SK-N-MC (cell line): ENCODE data around the gene GNG2.

ENCODE experiments used
- DNase-seq: peaks from one replicate; pipeline ENCODE4 v3.0.0-alpha.2; 2011; ENCODE audit warnings: low read depth, low spot score
- H3K27ac ChIP-seq: fragments of 200-600 bp; sonication (generic); 2 replicates; pipeline ENCODE4 v1.5.1; 2016; ENCODE audit warnings: mixed run types
- H3K36me3 ChIP-seq: fragments of 200-600 bp; sonication (generic); 2 replicates; pipeline ENCODE4 v1.6.1; 2017; ENCODE audit warnings: antibody characterized with exemption, low read length, mixed read lengths; ENCODE audit not compliant: insufficient read depth
- H3K4me3 ChIP-seq: fragments of 200-600 bp; sonication (generic); 2 replicates; pipeline ENCODE4 v1.5.1; 2016
- H3K9ac ChIP-seq: fragments of 200-600 bp; sonication (generic); 2 replicates; pipeline ENCODE4 v1.8.0; 2017; ENCODE audit warnings: mixed run types, mixed read lengths; ENCODE audit not compliant: insufficient read length
- H3K9me3 ChIP-seq: fragments of 200-600 bp; sonication (generic); 2 replicates; pipeline ENCODE4 v1.6.1; 2017; ENCODE audit warnings: low read depth, mild to moderate bottlenecking, antibody characterized with exemption, low read length, moderate library complexity, mixed read lengths
- EZH2 ChIP-seq: fragments of 200-600 bp; sonication (generic); IDR thresholded peaks from one replicate; pipeline ENCODE4 v1.6.1; 2017; ENCODE audit warnings: antibody characterized with exemption
- FOXP2 ChIP-seq: optimal IDR thresholded peaks from 2 replicates; pipeline ENCODE3; 2011; ENCODE audit warnings: mild to moderate bottlenecking, moderate library complexity; ENCODE audit not compliant: insufficient read depth; ENCODE audit errors: extremely low read length, control extremely low read depth
- POLR2AphosphoS5 ChIP-seq: IDR thresholded peaks from 2 replicates; pipeline ENCODE4 v1.6.1; 2012; ENCODE audit warnings: mild to moderate bottlenecking, low read depth, low read length, borderline replicate concordance

Gene GNG2

DNA sequence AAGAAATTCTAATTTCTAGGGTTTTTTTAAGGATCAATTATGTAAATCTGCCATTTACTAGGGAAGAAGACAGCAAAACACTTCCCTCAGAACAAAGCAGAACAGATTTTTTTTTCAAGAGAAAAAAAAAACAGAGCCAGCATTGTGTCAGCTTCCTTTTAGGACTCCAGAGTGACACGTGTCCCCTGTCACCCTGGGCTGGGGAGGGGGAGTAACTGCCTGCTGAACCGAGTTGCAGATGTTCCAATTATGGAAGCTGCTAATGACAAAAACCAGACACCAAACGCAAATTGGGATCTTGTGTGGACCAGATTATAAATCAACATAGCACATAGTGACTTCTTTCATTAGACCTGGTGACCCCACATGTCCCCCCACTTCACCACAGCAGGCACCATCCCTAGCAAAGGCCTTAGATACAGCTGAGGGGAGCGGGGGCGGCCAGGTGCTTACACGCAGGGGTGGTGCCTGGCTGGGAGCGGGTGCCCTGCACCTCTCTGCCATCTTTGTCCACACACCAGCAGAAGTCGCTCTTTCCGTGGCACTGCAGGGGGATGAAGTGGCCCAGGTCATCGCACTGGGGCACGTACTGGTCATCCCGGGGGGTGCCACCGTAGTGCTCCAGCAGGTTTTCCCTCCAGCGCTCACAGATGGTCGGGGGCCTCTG lies 154.3 kb downstream of the GNG2 start:
- DNase-seq: no peak
- Histone ChIP-seq H3K9ac (no peak overlapping the region), H3K4me3 (no peak overlapping the region), H3K9me3 (no peaks in the 10 kb centered on the region), H3K27ac (no peak overlapping the region), H3K36me3 (peaks cover 27% of the 10 kb centered on the region)
- TF ChIP-seq EZH2 (no peak), FOXP2 (no peak), POLR2AphosphoS5 (no peak)

DNA sequence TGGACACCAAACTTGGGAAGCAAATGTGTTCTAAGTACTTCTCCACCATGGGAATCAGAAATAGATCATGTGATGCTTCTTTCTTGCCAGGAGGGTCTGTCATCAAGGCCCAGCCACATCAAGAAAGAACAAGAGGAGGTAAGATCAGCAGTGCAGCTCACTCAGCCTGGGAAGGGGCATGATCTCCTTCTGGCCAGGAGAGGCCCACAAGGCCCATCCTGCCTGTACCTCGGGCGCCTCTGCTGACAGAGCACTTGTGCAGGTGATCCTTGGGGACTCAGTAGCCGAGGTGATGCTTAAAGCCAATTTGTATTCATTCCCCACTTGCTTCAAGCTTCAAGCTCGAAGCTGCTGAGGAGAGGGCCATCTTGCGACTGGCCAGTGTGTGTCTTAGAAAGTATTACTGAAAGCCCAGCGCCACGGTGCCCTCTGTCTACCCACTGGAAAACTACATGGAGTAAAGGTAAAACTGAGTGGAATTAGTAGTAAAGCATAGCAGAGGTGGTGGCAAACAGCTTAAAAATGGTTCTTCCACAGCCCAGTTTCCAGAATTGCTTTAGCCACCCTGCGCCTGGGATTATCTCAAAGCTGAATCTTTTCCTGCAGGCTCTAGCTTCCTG lies 155.1 kb downstream of the GNG2 start:
- Histone ChIP-seq H3K27ac (no peak overlapping the region), H3K9me3 (no peaks in the 10 kb centered on the region), H3K36me3 (peaks cover 19% of the 10 kb centered on the region), H3K4me3 (no peak overlapping the region), H3K9ac (no peak overlapping the region)
- no peak for DNase-seq
- TF ChIP-seq FOXP2 (no peak), POLR2AphosphoS5 (no peak), EZH2 (no peak)

DNA sequence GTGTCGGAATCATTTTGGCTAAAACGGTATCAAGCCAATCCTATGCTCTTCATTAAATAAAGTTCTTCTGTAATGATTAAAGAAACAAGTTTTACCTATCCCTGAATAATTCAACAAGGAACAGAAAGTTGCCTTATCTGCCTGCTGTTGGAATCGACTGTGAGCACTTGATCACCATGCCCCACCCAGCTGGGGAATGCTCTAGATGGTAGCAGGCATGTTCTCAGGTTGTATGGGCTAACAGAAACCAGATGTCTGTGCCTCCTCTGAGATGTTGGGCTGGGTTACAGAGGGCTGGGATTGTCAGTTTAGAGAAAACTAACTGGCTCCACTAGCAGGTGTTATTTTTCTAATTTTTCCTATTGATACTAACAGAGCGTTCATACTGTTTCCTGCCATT lies 157.8 kb downstream of the GNG2 start:
- Histone ChIP-seq H3K9ac (no peak overlapping the region), H3K36me3 (peaks cover 3% of the 10 kb centered on the region; the same call in 1 of the 2 replicates), H3K27ac (peak overlapping the region; percentile 17; the same call in 1 of the 2 replicates), H3K4me3 (peak overlapping the region; percentile 9; the same call in 1 of the 2 replicates), H3K9me3 (no peaks in the 10 kb centered on the region)
- TF ChIP-seq FOXP2 (no peak), POLR2AphosphoS5 (no peak), EZH2 (no peak)
- peak; percentile 26 for DNase-seq

DNA sequence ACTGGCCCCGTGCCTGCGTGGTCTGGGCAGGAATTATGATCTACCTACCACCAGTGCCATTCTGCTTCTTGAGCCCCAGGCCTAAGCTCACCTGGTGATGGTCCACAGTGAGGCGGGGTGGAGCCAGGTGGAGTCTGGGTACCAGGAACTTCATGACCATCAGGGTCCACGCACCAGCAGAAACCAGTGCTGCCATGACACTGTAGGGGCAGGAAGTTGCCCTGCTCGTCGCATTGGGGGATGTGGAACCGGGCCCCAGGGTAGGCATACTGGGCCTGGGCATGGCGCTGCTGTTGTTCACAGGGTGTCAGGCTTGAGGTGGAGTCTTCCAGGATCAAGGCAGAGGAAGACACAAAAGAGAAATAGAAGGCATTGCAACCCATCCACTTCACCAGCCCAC lies 158.6 kb downstream of the GNG2 start:
- peaks cover 3% of the 10 kb centered on the region; the same call in 1 of the 2 replicates for H3K36me3 ChIP-seq
- H3K27ac ChIP-seq: no peak overlapping the region
- DNase-seq: no peak
- no peaks in the 10 kb centered on the region for H3K9me3 ChIP-seq
- H3K9ac ChIP-seq: no peak overlapping the region
- no peak for TF ChIP-seq EZH2
- TF ChIP-seq FOXP2: no peak
- TF ChIP-seq POLR2AphosphoS5: no peak
- H3K4me3 ChIP-seq: no peak overlapping the region
